Measurements from ENCODE around the gene RAD51B. TPM values are rescaled to one million over a fixed set of nuclear protein-coding genes. Genes with fewer than 3 reads are reported as not detected.

The RAD51B gene
- total and polyA plus RNA-seq, 3 donors from 2014 or later: 5.5 to 22.5 (median 19.1) TPM

GRCh38 chr14:68282479-68283377 is 463.1 kb downstream of the RAD51B start:
- intact Hi-C loops (cut with DNase I; ENCODE audit: low total_unique reads): no loop called here
- Histone ChIP-seq H3K9me3 (no peaks in the 10 kb centered on the region), H3K4me3 (no peak overlapping the region), H3K27me3 (no peaks in the 10 kb centered on the region), H3K36me3 (ENCODE audit: low read depth, missing control alignments) (no peaks in the 10 kb centered on the region), H3K4me1 (peaks cover 39% of the 10 kb centered on the region), H3K27ac (no peak overlapping the region)
- TF ChIP-seq, protein P1, sequence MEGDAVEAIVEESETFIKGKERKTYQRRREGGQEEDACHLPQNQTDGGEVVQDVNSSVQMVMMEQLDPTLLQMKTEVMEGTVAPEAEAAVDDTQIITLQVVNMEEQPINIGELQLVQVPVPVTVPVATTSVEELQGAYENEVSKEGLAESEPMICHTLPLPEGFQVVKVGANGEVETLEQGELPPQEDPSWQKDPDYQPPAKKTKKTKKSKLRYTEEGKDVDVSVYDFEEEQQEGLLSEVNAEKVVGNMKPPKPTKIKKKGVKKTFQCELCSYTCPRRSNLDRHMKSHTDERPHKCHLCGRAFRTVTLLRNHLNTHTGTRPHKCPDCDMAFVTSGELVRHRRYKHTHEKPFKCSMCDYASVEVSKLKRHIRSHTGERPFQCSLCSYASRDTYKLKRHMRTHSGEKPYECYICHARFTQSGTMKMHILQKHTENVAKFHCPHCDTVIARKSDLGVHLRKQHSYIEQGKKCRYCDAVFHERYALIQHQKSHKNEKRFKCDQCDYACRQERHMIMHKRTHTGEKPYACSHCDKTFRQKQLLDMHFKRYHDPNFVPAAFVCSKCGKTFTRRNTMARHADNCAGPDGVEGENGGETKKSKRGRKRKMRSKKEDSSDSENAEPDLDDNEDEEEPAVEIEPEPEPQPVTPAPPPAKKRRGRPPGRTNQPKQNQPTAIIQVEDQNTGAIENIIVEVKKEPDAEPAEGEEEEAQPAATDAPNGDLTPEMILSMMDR (IDR thresholded peaks at IDR 0.05): no peak
- TF ChIP-seq POLR2A (IDR thresholded peaks at IDR 0.05): no peak
- no peak for DNase-seq
- 66 to 89% methylated on average over 6 of the region's 6 CpGs for WGBS, 2 donors

DNA sequence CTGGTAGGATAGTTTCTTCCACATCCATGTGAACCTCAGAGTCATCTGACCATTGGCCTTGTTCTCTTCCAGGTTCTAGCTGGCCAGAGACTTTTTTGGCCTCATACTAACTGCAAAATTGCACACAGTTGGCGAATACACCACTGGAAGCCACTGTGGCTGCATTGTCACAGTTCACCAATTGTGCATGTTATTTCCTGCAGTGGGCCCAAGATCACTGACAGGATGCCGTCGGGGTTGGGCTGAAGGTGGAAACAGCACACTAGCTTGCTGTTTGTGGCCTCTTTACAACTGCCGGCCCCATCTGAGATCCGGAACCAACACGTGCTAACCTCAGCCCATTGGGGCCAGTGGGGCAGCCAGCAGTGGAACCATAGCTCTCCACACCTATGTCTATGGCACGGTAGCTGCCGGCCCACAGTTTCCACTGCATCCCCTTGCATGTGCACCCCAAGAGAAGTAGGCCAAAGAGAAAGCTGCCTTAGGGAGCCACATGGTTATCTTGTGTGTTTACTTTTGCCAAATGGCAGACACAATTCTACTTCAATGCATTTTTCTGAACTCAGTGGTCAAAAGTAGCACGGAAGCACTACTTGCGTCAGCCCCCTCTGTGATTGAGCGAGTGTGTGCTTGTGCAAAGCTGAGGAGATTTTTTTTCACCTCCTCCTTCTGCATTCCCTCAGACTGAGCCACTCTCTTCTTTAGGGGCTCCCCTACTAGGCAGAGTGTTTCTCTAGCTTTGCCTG is 464.0 kb downstream of the RAD51B start:
- H3K36me3 ChIP-seq (ENCODE audit: low read depth, missing control alignments): no peaks in the 10 kb centered on the region
- H3K27me3 ChIP-seq: no peaks in the 10 kb centered on the region
- H3K4me1 ChIP-seq: peaks cover 39% of the 10 kb centered on the region
- H3K4me3 ChIP-seq: no peak overlapping the region
- TF ChIP-seq, protein P1 (IDR thresholded peaks at IDR 0.05): no peak
- TF ChIP-seq POLR2A (IDR thresholded peaks at IDR 0.05): no peak
- no peak overlapping the region for H3K27ac ChIP-seq
- DNase-seq: no peak
- intact Hi-C loops (cut with DNase I; ENCODE audit: low total_unique reads): no loop called here
- H3K9me3 ChIP-seq: no peaks in the 10 kb centered on the region
- WGBS, 2 donors: 71 to 85% methylated on average over 11 of the region's 11 CpGs

- Histone ChIP-seq H3K4me1 (peaks cover 39% of the 10 kb centered on the region), H3K4me3 (no peak overlapping the region), H3K9me3 (no peaks in the 10 kb centered on the region), H3K36me3 (ENCODE audit: low read depth, missing control alignments) (no peaks in the 10 kb centered on the region), H3K27ac (no peak overlapping the region), H3K27me3 (no peaks in the 10 kb centered on the region)
- intact Hi-C loops (cut with DNase I; ENCODE audit: low total_unique reads): no loop called here
- no peak for DNase-seq
- no peak for TF ChIP-seq POLR2A (IDR thresholded peaks at IDR 0.05)
- TF ChIP-seq, protein P1 (IDR thresholded peaks at IDR 0.05): no peak
Observed at GRCh38 chr14:68284333-68284732, 464.8 kb downstream of the RAD51B start.

- peak overlapping the region; percentile 6 to 12 for H3K27ac ChIP-seq
- no peak overlapping the region for H3K4me3 ChIP-seq
- no peaks in the 10 kb centered on the region for H3K36me3 ChIP-seq (ENCODE audit: low read depth, missing control alignments)
- H3K4me1 ChIP-seq: peaks cover 39% of the 10 kb centered on the region
- H3K9me3 ChIP-seq: no peaks in the 10 kb centered on the region
- DNase-seq: no peak
- no peaks in the 10 kb centered on the region for H3K27me3 ChIP-seq
- 84 to 87% methylated on average over 6 of the region's 6 CpGs for WGBS, 2 donors
- TF ChIP-seq, protein P1 (IDR thresholded peaks at IDR 0.05): no peak
- TF ChIP-seq POLR2A (IDR thresholded peaks at IDR 0.05): no peak
- intact Hi-C loops (cut with DNase I; ENCODE audit: low total_unique reads): no loop called here
Observed at GRCh38 chr14:68284834-68285233, 465.3 kb downstream of the RAD51B start.
